Inflammatory macrophage (primary cell): Measurements from ENCODE around the gene NIPA2.
"Not testable (repeated sequence)": the region's sequence is repeated elsewhere in the genome, so short reads cannot be mapped to it uniquely, and the experiment has no call there.

Experiments
- DNase-seq, 2 donors: peaks; one replicate each; pipeline ENCODE4 v3.0.0-alpha.2; 2020 to 2022
- total RNA-seq, 18 experiments: gene quantifications; one replicate each; lab custom pipeline; 2026; ENCODE audit warnings: mixed read lengths in 6 of 18, inconsistent platforms in 2 of 18; lab: John Stamatoyannopoulos, UW

NIPA2 gene
- total RNA-seq, result 110 to 180 (median 147) reads per million in 18 experiments

DNA sequence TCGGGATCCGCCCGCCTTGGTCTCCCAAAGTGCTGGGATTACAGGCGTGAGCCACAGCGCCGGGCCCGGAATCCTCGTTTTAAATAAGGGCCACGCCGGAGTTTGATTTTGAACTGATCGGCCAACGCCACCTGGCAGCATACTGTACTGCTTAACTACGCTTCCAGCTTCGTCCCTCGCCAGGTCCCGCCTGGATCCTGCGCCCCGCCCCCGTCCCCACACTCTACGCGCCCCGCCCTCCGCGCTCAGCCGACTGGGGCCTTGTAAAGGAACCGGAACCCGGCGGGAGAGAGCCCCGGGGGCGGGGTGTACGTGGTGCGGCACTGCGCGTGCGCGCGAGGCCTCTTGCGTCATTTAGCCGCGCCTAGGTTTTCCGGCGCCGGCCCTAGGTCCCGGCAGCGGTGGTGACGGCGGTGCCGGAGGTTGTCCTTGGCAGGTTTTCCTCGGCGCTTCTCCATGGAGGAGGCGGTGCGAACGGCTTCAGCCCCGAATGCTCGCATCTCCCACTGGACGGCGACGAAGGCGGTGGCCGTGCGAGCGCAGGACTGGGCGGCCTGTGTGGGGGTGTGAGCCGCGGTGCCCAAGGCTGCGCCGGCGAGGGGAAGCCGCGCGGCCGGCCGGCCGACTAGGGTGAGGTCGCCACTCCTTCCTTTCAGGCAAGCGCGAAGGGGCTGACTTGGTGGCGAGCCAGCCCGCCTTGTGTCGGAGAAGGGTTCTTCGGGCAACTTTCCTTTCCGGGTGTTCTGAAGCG is at the start of gene NIPA2:
Gene NIPA2 (plus strand): TSS at position 375 of the 751 bp plus-strand sequence. CDS start 13,066 bp downstream, outside the sequence.
- peak; percentile 99 to 100 for DNase-seq

DNA sequence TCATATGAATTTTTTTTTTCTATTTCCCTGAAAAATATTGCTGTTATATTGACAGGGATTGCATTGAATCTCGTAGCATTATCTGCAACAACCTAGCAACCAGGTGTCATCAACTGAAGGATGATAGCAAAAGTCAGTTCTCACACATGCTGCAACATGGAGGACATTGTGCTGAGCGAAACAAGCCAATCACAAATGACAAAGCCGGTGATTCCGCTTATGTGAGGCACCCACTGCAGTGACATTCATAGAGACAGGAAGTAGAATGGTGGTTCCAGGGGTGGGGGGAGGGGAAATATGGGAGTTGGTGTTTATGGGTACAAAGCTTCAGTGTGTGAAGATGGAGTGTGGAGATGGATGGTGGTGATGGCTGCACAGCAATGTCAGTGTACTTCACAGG is 44.4 kb upstream of the NIPA2 start:
- no peak for DNase-seq

GRCh38 chr15:22794621-22795167 is 43.8 kb upstream of the NIPA2 start:
- DNase-seq, result no peak

DNA sequence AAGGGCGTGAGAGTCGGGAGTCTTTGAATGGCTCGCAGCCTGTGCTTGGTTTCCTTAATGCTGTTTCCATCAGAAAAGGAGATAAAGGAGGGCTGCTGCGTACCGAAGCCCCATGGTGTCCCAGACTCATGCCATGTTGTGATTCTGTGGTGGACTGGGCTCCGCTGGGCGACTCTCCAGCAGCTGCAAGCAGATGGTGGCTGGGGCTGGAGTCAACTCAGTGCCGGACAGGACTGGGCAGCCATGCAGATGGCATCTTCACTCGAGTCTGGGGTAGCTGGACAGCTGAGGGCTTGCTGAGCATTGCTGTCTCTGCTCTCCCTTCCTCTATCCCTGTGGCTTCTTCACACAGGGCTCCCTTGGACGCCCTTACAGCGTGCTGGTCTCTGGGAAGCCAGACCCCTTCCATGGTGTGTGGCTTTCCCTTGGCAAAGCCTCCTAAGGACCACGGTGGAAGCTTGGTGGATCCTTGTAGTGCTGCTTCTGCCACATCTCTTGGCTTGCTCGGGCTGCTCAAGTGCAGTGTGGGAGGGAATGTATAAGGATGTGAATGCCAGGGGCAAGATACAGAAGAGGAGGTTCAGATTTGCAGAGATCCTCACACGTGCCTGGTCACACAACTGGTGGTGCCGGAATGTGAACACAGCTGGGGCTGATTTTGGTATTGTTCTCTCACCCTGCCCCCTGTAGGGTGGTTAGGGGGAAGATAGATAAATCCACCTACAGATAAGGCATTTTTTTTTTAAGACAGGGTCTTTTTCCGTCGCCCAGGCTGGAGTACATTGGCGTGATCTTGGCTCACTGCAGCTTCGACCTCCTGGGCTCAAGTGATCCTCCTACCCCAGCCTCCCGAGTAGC is 43.0 kb upstream of the NIPA2 start:
- DNase-seq, result no peak

DNA sequence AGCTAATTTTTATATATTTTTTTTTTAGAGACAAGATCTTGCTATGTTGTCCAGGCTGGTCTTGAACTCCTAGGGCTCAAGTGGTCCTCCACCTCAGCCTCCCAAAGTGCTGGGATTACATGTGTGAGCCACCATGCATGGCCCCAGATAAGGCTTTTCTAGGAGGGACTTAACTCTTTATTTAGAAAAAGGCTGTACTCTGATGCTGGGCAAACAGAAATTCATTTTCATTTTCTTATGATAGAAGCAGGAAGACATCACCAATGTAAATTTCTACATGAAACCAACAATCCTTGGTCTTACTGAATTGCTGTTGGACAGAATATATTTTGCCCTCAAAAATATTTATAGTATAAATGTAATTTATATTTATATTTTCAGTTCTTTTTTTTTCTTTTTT is 42.4 kb upstream of the NIPA2 start:
- no peak for DNase-seq

- DNase-seq, result no peak
Observed at GRCh38 chr15:22799902-22800301, 38.6 kb upstream of the NIPA2 start.

GRCh38 chr15:22803006-22803405 is 35.5 kb upstream of the NIPA2 start:
- not testable (repeated sequence) for DNase-seq

GRCh38 chr15:22806156-22806555 is 32.3 kb upstream of the NIPA2 start:
- DNase-seq, result no peak

GRCh38 chr15:22806664-22807063 is 31.8 kb upstream of the NIPA2 start:
- DNase-seq, result no peak

DNA sequence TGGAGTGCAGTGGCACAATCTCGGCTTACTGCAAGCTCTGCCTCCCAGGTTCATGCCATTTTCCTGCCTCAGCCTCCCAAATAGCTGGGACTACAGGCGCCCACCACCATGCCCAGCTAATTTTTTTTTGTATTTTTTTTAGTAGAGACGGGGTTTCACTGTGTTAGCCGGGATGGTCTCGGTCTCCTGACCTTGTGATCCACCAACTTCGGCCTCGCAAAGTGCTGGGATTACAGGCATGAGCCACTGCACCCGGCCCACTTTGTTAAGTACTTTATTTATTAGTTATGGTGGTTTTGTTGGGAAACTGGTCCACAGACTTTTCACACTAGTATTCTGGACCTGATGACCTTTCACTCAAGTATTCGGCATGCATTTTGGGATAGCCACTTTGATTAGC is 30.6 kb upstream of the NIPA2 start:
- not testable (repeated sequence) for DNase-seq

GRCh38 chr15:22808240-22808639 is 30.2 kb upstream of the NIPA2 start:
- no peak for DNase-seq

DNA sequence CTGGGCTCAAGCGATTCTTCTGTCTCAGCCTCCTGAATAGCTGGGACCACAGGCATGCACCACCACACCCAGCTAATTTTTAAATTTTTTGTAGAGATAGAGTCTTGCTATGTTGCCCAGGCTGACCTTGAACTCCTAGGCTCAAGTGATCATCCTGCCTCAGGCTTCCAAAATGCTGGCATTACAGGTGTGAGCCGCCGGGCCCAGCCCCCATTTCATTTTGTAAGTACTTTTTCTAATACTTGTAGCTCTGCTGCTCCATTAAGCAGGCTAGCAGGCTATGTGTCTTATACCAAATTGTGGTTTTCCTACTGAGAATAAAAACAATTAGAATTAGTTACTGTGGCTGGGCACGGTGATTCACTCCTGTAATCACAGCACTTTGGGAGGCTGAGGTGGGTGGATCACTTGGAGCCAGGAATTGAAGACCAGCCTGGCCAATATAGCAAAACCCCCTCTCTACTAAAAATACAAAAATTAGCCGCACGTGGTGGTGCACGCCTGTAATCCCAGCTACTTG is 29.6 kb upstream of the NIPA2 start:
- DNase-seq, result no peak

- DNase-seq, result no peak
Observed at GRCh38 chr15:22810033-22810852, 28.2 kb upstream of the NIPA2 start.

DNA sequence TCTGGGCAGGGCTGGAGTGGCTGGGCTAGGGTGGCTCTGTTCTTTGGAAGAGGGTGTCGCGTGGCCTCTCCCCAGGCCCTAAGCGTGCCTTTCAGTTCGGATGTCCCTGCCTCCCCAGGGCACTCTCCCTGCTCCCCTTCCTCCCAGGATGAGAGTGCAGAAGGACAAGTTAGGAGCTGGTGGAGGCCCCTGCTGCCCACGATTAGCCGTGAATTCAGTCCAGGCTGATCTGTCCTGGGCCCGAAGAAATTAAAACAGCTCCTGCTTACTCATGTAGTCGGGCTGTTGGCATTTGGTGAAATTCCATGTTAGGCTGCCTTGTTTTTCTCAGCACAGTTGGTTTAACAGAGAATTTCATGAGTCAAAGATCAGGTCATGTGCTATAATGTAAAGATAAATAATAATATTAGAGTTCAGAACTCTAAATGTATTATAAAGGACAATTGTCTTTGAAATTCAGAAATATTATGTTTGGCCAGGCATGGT is 27.6 kb upstream of the NIPA2 start:
- DNase-seq, result no peak

DNA sequence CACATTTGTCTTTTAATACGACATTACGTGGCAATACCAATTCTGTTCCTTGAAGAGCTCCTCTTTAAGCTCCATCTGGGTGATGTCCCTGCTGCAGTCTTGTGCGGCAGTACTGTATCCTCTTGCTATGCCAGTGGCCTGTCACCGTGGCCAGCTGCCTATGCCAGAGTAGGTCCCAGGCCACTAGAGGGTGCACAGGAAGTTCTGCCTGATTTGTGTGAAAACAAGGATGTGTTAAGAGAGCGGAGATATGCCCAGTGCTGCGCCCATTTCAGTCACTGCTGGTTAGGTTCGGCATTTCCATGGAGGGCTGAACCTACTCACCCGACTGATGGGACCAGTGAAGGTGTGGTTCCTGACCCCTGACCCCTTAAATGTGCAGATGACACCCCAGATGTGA is 26.8 kb upstream of the NIPA2 start:
- peak; percentile 14 to 45 for DNase-seq

DNA sequence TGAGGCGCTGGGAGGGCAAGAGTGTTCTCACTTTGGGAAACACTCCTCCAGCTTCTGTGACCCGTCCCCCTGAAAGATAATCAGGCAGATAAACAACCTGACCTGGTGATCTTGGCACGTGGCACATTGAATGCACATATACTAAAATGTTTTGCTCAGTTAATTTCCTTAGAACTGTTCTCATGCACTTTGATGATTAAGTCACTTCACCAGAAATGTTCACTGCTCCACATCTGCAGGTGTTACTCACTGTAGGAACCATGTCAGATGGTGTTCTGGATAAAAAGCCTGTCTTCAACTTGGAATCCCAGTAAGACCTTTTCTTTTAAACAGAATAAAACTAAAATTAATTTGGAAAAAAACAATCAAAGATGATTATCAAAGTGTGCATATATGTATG is 24.6 kb upstream of the NIPA2 start:
- no peak for DNase-seq

- DNase-seq, result no peak
Observed at GRCh38 chr15:22815766-22816165, 22.7 kb upstream of the NIPA2 start.

DNA sequence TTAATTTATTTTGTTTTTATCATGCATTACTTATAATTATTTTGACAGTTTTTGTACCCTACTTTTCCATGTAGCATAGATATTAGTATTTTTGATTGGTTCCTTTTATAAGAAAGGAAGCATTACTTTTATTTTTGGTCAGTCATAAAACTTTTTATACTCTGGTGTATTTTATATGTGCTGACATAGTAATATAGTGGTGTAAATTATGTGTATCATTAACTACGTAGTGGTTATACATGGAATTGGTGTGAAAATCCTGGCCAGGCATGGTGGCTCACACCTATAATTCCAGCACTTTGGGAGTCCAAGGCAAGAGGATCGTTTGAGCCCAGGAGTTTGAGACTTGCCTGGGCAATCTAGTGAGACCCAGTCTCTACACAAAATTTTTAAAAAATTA is 18.8 kb upstream of the NIPA2 start:
- DNase-seq, result no peak

GRCh38 chr15:22823495-22824128 is 14.9 kb upstream of the NIPA2 start:
- DNase-seq, result no peak

DNA sequence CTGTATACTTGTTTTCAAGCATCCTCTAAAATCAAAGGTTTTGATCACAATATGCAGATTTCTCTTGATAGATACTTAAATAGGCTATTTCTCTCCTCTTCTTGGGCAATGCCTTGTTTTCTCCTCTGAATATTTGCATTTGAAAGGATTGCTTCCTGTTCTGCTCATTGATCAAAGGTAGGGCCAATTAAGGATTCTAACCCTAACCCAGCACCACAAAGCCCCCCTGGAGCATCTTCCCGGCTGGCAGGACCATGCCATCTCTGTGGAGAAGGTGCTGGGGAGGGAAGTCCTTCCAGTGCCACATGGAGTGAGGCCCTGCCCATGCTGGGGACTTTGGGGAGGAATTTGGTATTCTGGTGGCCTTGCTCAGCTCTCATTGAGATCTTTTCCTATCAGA is 11.3 kb upstream of the NIPA2 start:
- no peak for DNase-seq

GRCh38 chr15:22831473-22831872 is 7.0 kb upstream of the NIPA2 start:
- DNase-seq, result no peak
